ENCODE measurements around the gene HADHA. TPM values are rescaled to one million over a fixed set of nuclear protein-coding genes. Genes with fewer than 3 reads are reported as not detected.

The HADHA gene
- polyA plus RNA-seq, 1 donor from 2014 or later, result 40.0 TPM

DNA sequence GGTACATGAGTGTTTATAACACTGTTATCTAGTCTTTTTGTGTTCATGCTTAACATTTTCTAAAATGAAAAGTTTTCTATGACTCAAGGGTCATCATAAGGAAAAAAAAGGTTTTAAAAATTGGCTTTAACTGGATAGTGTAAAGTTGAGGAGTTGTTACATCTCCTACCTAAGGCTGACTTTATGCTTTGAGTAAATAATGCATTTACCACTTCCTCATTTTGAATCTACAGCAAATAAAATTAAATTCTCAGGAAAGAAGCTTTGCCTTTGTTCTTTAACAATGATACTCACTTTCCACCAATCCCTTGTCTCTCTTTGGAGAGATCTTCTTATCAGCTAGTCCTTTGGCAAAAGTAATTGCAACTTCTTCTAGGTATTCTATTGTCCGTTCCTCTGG lies 29.7 kb downstream of the HADHA start:
- TF ChIP-seq EZH2 (IDR thresholded peaks at IDR 0.05; ENCODE audit: borderline replicate concordance, insufficient read depth, low read length, poor library complexity, severe bottlenecking) (no peak), POLR2AphosphoS5 (IDR thresholded peaks at IDR 0.05) (no peak), RAD21 (conservative IDR thresholded peaks at IDR 0.05) (no peak), MXI1 (conservative IDR thresholded peaks at IDR 0.05; ENCODE audit: poor library complexity, severe bottlenecking) (no peak), TAF1 (IDR thresholded peaks at IDR 0.05; ENCODE audit: low read depth) (no peak), SMC3 (conservative IDR thresholded peaks at IDR 0.05; ENCODE audit: poor library complexity) (no peak), EP300 (conservative IDR thresholded peaks at IDR 0.05; ENCODE audit: poor library complexity, severe bottlenecking) (no peak), CTCF (IDR thresholded peaks at IDR 0.05; ENCODE audit: poor library complexity, severe bottlenecking) (no peak)
- TF ChIP-seq, protein P1, sequence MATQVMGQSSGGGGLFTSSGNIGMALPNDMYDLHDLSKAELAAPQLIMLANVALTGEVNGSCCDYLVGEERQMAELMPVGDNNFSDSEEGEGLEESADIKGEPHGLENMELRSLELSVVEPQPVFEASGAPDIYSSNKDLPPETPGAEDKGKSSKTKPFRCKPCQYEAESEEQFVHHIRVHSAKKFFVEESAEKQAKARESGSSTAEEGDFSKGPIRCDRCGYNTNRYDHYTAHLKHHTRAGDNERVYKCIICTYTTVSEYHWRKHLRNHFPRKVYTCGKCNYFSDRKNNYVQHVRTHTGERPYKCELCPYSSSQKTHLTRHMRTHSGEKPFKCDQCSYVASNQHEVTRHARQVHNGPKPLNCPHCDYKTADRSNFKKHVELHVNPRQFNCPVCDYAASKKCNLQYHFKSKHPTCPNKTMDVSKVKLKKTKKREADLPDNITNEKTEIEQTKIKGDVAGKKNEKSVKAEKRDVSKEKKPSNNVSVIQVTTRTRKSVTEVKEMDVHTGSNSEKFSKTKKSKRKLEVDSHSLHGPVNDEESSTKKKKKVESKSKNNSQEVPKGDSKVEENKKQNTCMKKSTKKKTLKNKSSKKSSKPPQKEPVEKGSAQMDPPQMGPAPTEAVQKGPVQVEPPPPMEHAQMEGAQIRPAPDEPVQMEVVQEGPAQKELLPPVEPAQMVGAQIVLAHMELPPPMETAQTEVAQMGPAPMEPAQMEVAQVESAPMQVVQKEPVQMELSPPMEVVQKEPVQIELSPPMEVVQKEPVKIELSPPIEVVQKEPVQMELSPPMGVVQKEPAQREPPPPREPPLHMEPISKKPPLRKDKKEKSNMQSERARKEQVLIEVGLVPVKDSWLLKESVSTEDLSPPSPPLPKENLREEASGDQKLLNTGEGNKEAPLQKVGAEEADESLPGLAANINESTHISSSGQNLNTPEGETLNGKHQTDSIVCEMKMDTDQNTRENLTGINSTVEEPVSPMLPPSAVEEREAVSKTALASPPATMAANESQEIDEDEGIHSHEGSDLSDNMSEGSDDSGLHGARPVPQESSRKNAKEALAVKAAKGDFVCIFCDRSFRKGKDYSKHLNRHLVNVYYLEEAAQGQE (IDR thresholded peaks at IDR 0.05; ENCODE audit: borderline replicate concordance), result no peak
- Histone ChIP-seq H3K27me3 (ENCODE audit: insufficient read depth, low read depth, low read length) (no peaks in the 10 kb centered on the region), H3K4me2 (ENCODE audit: low read length) (no peak overlapping the region), H3K79me2 (replicated peaks; ENCODE audit: insufficient read depth, low read length) (no peaks in the 10 kb centered on the region), H3K9me3 (ENCODE audit: low read length) (no peaks in the 10 kb centered on the region), H4K20me1 (ENCODE audit: insufficient read depth) (no peaks in the 10 kb centered on the region), H3F3A (ENCODE audit: insufficient read depth, low read length, poor library complexity, severe bottlenecking) (no peaks in the 10 kb centered on the region), H3K9ac (ENCODE audit: low read length) (no peak overlapping the region), H2AFZ (ENCODE audit: low read depth, low read length) (no peak overlapping the region), H3K9me2 (ENCODE audit: insufficient read depth, low read length) (no peaks in the 10 kb centered on the region), H3K36me3 (ENCODE audit: insufficient read depth, low read length) (peaks cover 9% of the 10 kb centered on the region), H3K27ac (ENCODE audit: low read length) (no peak overlapping the region), H3K4me3 (ENCODE audit: low read length) (no peak overlapping the region)

- Histone ChIP-seq H4K20me1 (ENCODE audit: insufficient read depth) (no peaks in the 10 kb centered on the region), H3K4me3 (ENCODE audit: low read length) (no peak overlapping the region), H3K36me3 (ENCODE audit: insufficient read depth, low read length) (peaks cover 9% of the 10 kb centered on the region), H2AFZ (ENCODE audit: low read depth, low read length) (no peak overlapping the region), H3F3A (ENCODE audit: insufficient read depth, low read length, poor library complexity, severe bottlenecking) (no peaks in the 10 kb centered on the region), H3K9ac (ENCODE audit: low read length) (no peak overlapping the region), H3K9me2 (ENCODE audit: insufficient read depth, low read length) (no peaks in the 10 kb centered on the region), H3K9me3 (ENCODE audit: low read length) (no peaks in the 10 kb centered on the region), H3K4me2 (ENCODE audit: low read length) (no peak overlapping the region), H3K27ac (ENCODE audit: low read length) (no peak overlapping the region), H3K79me2 (replicated peaks; ENCODE audit: insufficient read depth, low read length) (no peaks in the 10 kb centered on the region), H3K27me3 (ENCODE audit: insufficient read depth, low read depth, low read length) (no peaks in the 10 kb centered on the region)
- TF ChIP-seq, protein P1 (IDR thresholded peaks at IDR 0.05; ENCODE audit: borderline replicate concordance), result no peak
- no peak for TF ChIP-seq CTCF (IDR thresholded peaks at IDR 0.05; ENCODE audit: poor library complexity, severe bottlenecking)
These were observed 32.4 kb downstream of the HADHA start for GRCh38 chr2:26212011-26212410.

Data from neural cell (in vitro differentiated cells).